Articular chondrocyte of knee joint (primary cell): ENCODE measurements around the gene PHF19. TPM values are rescaled to one million over a fixed set of nuclear protein-coding genes. Genes with fewer than 3 reads are reported as not detected.

Experiments used
- total RNA-seq: library from RNA; depleted of rRNA; stranded (reverse); fragments of >200 nt; gene quantifications from 2 replicates; pipeline ENCODE4 v1.2.3, GENCODE V29; 2012

PHF19 gene
- 34.5 and 34.8 TPM in 2 replicates for total RNA-seq

GRCh38 chr9:120876842-120877240 lies at the start of gene PHF19:
TSS of gene PHF19 (minus strand) at chr9:120877188. CDS start at chr9:120874741, 2,447 bp downstream.

DNA sequence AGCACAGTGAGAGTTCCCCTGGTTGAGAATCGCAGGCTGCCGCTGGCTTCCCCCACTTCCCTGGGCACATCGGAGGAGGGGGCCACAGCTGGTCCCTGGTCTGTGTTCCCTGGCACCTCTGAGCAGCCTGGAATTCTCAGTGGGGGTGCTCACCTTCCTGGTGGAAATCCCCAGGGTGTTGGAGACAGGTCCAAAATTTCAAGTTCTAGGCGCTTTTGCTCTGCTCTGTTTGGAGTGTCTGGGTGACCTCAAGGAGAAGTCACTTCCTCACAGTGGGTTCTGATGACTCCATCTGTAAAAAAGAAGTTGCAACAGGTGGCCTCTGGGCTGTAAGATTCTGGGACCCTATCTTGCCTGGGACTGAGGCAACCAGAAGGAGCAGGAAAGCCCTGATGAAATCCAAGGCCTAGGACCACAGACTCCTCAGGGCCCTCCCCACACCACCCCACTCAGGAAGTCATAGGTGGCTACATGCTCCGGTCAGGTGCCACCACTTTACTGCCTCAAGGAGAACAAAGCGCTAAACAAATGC lies 49.5 kb upstream of the PHF19 start, which contains the start of gene TRAF1:
Gene TRAF1 (minus strand): TSS at position 400 of the 532 bp plus-strand sequence. CDS start 721 bp downstream, outside the sequence.

GRCh38 chr9:120842685-120843485 lies 34.1 kb downstream of the PHF19 start, which contains the start of gene PSMD5:
TSS of gene PSMD5 (minus strand) at chr9:120842922. CDS start at chr9:120842909, 13 bp downstream.

Other genes starting within 250 kb of the PHF19 start
- gene MEGF9, start 162.7 kb downstream of the PHF19 start, total RNA-seq: 24.4 and 30.1 TPM in 2 replicates
- gene FBXW2, start 83.8 kb downstream of the PHF19 start, total RNA-seq: 53.4 and 55.2 TPM in 2 replicates
- 57.6 TPM in 2 replicates for gene PSMD5, start 34.3 kb downstream of the PHF19 start, total RNA-seq
- 5.2 and 7.6 TPM in 2 replicates for gene TRAF1, start 49.6 kb upstream of the PHF19 start, total RNA-seq
- 10.2 and 12.0 TPM in 2 replicates for gene C5, start 173.1 kb upstream of the PHF19 start, total RNA-seq
- gene CNTRL, start 197.8 kb upstream of the PHF19 start, total RNA-seq: 9.9 and 10.1 TPM in 2 replicates